ENCODE results near the gene SEZ6L2. TPM values are rescaled to one million over a fixed set of nuclear protein-coding genes. Genes with fewer than 3 reads are reported as not detected.
"Not testable (repeated sequence)": the region's sequence is repeated elsewhere in the genome, so short reads cannot be mapped to it uniquely, and the experiment has no call there.

Gene SEZ6L2
- 0.84 TPM for polyA plus RNA-seq (2013)

DNA sequence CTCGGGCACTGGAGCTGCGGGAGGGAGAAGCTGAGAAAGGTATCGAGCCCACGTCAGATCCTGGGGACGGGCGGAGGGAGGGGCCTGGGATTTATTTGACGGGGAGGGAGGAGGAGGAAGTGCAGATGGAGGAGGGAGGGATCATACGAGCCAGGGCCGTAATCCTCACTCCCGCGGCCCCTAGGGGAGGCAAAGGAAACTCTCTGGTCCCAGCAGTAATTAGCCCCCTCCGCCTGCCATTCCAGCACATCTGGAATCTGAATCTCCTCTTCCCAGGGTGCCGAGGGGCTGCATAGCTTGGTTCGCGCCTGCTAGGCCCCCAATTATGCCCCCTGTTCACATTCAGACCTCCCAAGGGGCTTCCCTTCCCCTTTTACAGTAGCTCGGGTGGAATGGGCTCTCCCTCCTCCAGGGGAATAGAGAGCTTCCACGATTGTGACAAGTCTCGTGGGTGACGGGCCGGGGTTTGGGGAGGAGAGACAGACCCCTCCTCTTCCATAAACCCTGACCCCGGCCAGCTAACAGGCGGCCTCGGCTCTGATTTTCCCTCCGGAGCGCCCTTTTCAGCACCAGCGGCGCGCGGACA is at the start of gene SEZ6L2:
TSS of gene SEZ6L2 (minus strand) at position 35 of the 586 bp plus-strand sequence. CDS start 531 bp downstream, outside the sequence.
- Histone ChIP-seq H3K36me3 (ENCODE audit: control insufficient read depth in 4 of 4, insufficient read depth in 4 of 4, low read length in 3 of 4) (no peaks in the 10 kb centered on the region), H3K4me1 (ENCODE audit: control extremely low read depth in 1 of 4, control insufficient read depth in 4 of 4, insufficient read depth in 4 of 4, low read length in 3 of 4) (peaks cover 0 to 22% (median 15%) of the 10 kb centered on the region in 4 experiments), H3K27me3 (replicated peaks in 2 of 5; ENCODE audit: control insufficient read depth in 4 of 5, insufficient read depth in 5 of 5, low read length in 4 of 5) (peaks cover 0 to 35% (median 11%) of the 10 kb centered on the region in 5 experiments), H3K27ac (ENCODE audit: insufficient read depth in 1 of 2, low read depth in 1 of 2, low read length in 2 of 2, poor library complexity in 1 of 2, severe bottlenecking in 2 of 2) (no peak within 1 kb of the TSS), H3K9me3 (ENCODE audit: control extremely low read depth in 1 of 5, control insufficient read depth in 4 of 5, insufficient read depth in 2 of 5, low read depth in 1 of 5, low read length in 4 of 5) (no peaks in the 10 kb centered on the region), H3K4me3 (ENCODE audit: control insufficient read depth in 1 of 7, extremely low read depth in 1 of 7, insufficient read depth in 4 of 7, low read depth in 2 of 7, low read length in 6 of 7) (peak within 1 kb of the TSS; percentile 35 to 73 (median 64))
- peak; percentile 68 to 72 (median 71) for DNase-seq
- ChIA-PET CTCF (interaction anchor here (0.6 to 2.0 kb wide), 6 partner anchors 11 to 132 kb away, joined by 3 to 7 read pairs (median 4); partner anchors contain the start of gene TLCD3B), POLR2A (interaction anchor here (0.5 kb wide), 1 partner anchor 32 kb away, joined by 3 read pairs; no protein-coding TSS in a partner anchor)
- 0% methylated on average over 22 of the region's 29 CpGs for WGBS (ENCODE audit: insufficient coverage)

DNA sequence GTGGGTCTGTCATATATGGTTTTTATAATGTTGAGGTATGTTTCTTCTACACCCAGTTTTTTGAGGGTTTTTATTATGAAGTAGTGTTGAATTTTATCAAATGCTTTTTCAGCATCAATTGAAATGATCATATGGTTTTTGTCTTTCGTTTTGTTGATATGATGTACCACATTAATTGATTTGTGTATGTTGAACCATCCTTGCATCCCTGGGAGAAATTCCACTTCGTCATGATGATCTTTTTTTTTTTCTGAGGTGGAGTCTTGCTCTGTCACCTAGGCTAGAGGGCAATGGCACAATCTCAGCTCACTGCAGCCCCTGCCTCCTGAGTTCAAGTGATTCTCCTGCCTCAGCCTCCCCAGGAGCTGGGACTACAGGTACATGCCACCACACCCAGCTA is 48.5 kb upstream of the SEZ6L2 start:
- WGBS (ENCODE audit: insufficient coverage), result no CpG with 5 or more reads among the region's 2 CpGs
- H3K9me3 ChIP-seq (ENCODE audit: control extremely low read depth in 1 of 5, control insufficient read depth in 4 of 5, insufficient read depth in 2 of 5, low read depth in 1 of 5, low read length in 4 of 5), result peaks cover 0 to 3% (median 0%) of the 10 kb centered on the region in 5 experiments
- no peaks in the 10 kb centered on the region for H3K36me3 ChIP-seq (ENCODE audit: control insufficient read depth in 4 of 4, insufficient read depth in 4 of 4, low read length in 3 of 4)
- H3K27me3 ChIP-seq (replicated peaks in 2 of 5; ENCODE audit: control insufficient read depth in 4 of 5, insufficient read depth in 5 of 5, low read length in 4 of 5), result no peaks in the 10 kb centered on the region
- H3K4me3 ChIP-seq (ENCODE audit: control insufficient read depth in 1 of 7, extremely low read depth in 1 of 7, insufficient read depth in 4 of 7, low read depth in 2 of 7, low read length in 6 of 7), result no peak overlapping the region
- no peak overlapping the region for H3K27ac ChIP-seq (ENCODE audit: insufficient read depth in 1 of 2, low read depth in 1 of 2, low read length in 2 of 2, poor library complexity in 1 of 2, severe bottlenecking in 2 of 2)
- CTCF ChIA-PET, result interaction anchor here (0.6 to 1.2 kb wide), 3 partner anchors 12 to 27 kb away, joined by 3 to 4 read pairs (median 3); no protein-coding TSS in a partner anchor
- POLR2A ChIA-PET, result no interaction called here
- H3K4me1 ChIP-seq (ENCODE audit: control extremely low read depth in 1 of 4, control insufficient read depth in 4 of 4, insufficient read depth in 4 of 4, low read length in 3 of 4), result peaks cover 3 to 15% (median 8%) of the 10 kb centered on the region in 4 experiments
- DNase-seq, result no peak

DNA sequence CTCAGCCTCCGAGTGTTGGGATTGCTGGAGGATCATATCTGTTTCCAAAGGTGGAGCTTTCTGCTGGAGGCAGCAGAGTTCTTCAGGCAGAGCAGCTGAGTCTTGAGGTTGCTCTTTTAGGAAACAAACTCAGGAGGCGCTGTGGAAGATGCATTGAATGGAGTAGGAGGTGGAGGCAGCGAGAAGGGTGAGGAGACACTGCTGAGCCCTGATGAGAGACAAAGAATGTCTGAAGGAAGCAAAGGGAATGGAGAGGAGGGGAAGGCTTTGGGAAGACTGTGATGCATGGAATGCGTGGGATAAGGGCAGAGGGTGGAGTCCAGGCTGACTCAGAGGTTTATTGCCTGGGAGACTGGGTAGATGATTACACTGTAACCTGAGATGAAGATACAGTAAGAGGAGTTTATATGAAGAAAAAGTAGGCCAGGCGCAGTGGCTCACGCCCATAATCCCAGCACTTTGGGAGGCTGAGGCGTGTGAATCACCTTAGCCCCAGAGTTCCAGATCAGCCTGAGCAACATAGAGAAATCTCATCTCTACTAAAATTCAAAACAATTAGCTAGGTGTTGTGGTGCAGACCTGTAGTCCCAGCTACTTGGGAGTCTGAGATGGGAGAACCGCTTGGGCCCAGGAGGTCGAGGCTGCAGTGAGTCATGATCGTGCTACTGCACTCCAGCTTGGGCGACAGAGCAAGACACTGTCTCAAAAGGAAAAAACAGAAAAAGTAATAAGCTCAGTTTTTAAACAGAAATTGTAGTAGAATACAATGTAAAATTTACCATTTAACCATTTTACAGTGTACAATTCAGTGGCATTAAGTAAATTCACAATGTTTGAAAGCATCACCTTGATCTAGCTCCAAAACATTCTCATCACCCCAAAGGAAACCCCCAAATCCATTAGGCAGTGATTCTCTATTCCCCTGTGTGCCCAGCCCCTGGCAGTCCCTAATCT is 44.8 kb upstream of the SEZ6L2 start:
- Histone ChIP-seq H3K36me3 (ENCODE audit: control insufficient read depth in 4 of 4, insufficient read depth in 4 of 4, low read length in 3 of 4) (no peaks in the 10 kb centered on the region), H3K27me3 (replicated peaks in 2 of 5; ENCODE audit: control insufficient read depth in 4 of 5, insufficient read depth in 5 of 5, low read length in 4 of 5) (no peaks in the 10 kb centered on the region), H3K4me3 (ENCODE audit: control insufficient read depth in 1 of 7, extremely low read depth in 1 of 7, insufficient read depth in 4 of 7, low read depth in 2 of 7, low read length in 6 of 7) (no peak overlapping the region), H3K27ac (ENCODE audit: insufficient read depth in 1 of 2, low read depth in 1 of 2, low read length in 2 of 2, poor library complexity in 1 of 2, severe bottlenecking in 2 of 2) (peak overlapping the region in 1 of 2 experiments; percentile 73), H3K4me1 (ENCODE audit: control extremely low read depth in 1 of 4, control insufficient read depth in 4 of 4, insufficient read depth in 4 of 4, low read length in 3 of 4) (peaks cover 5 to 19% (median 10%) of the 10 kb centered on the region in 4 experiments), H3K9me3 (ENCODE audit: control extremely low read depth in 1 of 5, control insufficient read depth in 4 of 5, insufficient read depth in 2 of 5, low read depth in 1 of 5, low read length in 4 of 5) (peaks cover 0 to 4% (median 0%) of the 10 kb centered on the region in 5 experiments)
- no peak for DNase-seq
- 100% methylated on average over 7 of the region's 11 CpGs for WGBS (ENCODE audit: insufficient coverage)
- POLR2A ChIA-PET, result interaction anchor here (1.7 kb wide), 1 partner anchor 18 kb away, joined by 6 read pairs; the partner anchor contains the start of gene KCTD13
- CTCF ChIA-PET, result interaction anchor here (0.7 to 2.2 kb wide), 4 partner anchors 18 to 62 kb away, joined by 3 to 6 read pairs (median 4); partner anchors contain the start of gene TAOK2

DNA sequence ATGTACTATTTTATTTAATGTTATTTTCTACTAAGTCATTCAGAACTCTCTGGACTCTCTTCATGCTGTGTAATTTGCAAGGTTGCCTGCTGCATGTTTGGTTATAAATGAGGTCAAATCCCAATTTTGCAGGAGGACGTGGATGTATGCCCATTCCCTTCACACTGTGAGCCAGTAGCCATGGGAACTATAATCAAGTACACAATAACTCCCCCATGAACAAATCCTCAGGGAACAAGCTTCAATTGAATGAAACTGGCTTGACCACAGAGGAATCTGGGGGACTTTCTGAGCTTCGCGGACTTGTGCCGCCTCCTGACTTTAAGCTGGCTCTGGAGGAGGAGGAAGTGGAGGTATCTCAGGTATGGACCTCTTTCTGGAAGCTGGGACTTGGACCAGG is 41.3 kb upstream of the SEZ6L2 start:
- no peaks in the 10 kb centered on the region for H3K27me3 ChIP-seq (replicated peaks in 2 of 5; ENCODE audit: control insufficient read depth in 4 of 5, insufficient read depth in 5 of 5, low read length in 4 of 5)
- H3K27ac ChIP-seq (ENCODE audit: insufficient read depth in 1 of 2, low read depth in 1 of 2, low read length in 2 of 2, poor library complexity in 1 of 2, severe bottlenecking in 2 of 2), result no peak overlapping the region
- 80% methylated on average over 3 of the region's 4 CpGs for WGBS (ENCODE audit: insufficient coverage)
- peaks cover 0 to 4% (median 0%) of the 10 kb centered on the region in 5 experiments for H3K9me3 ChIP-seq (ENCODE audit: control extremely low read depth in 1 of 5, control insufficient read depth in 4 of 5, insufficient read depth in 2 of 5, low read depth in 1 of 5, low read length in 4 of 5)
- DNase-seq, result no peak
- POLR2A ChIA-PET, result no interaction called here
- H3K36me3 ChIP-seq (ENCODE audit: control insufficient read depth in 4 of 4, insufficient read depth in 4 of 4, low read length in 3 of 4), result no peaks in the 10 kb centered on the region
- peaks cover 5 to 19% (median 10%) of the 10 kb centered on the region in 4 experiments for H3K4me1 ChIP-seq (ENCODE audit: control extremely low read depth in 1 of 4, control insufficient read depth in 4 of 4, insufficient read depth in 4 of 4, low read length in 3 of 4)
- CTCF ChIA-PET, result interaction anchor here (0.6 to 1.8 kb wide), 5 partner anchors 13 to 53 kb away, joined by 3 to 4 read pairs (median 3); partner anchors contain the start of gene KCTD13
- H3K4me3 ChIP-seq (ENCODE audit: control insufficient read depth in 1 of 7, extremely low read depth in 1 of 7, insufficient read depth in 4 of 7, low read depth in 2 of 7, low read length in 6 of 7), result no peak overlapping the region

DNA sequence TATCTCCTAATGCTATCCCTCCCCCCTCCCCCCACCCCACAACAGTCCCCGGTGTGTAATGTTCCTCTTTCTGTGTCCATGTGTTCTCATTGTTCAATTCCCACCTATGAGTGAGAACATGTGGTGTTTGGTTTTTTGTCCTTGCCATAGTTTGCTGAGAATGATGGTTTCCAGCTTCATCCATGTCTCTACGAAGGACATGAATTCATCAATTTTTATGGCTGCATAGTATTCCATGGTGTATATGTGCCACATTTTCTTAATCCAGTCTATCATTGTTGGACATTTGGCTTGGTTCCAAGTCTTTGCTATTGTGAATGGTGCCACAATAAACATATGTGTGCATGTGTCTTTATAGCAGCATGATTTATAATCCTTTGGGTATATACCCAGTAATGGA is 32.4 kb upstream of the SEZ6L2 start:
- POLR2A ChIA-PET; H3K36me3 ChIP-seq (ENCODE audit: control insufficient read depth in 4 of 4, insufficient read depth in 4 of 4, low read length in 3 of 4); H3K27ac ChIP-seq (ENCODE audit: insufficient read depth in 1 of 2, low read depth in 1 of 2, low read length in 2 of 2, poor library complexity in 1 of 2, severe bottlenecking in 2 of 2); H3K9me3 ChIP-seq (ENCODE audit: control extremely low read depth in 1 of 5, control insufficient read depth in 4 of 5, insufficient read depth in 2 of 5, low read depth in 1 of 5, low read length in 4 of 5); H3K27me3 ChIP-seq (replicated peaks in 2 of 5; ENCODE audit: control insufficient read depth in 4 of 5, insufficient read depth in 5 of 5, low read length in 4 of 5); H3K4me1 ChIP-seq (ENCODE audit: control extremely low read depth in 1 of 4, control insufficient read depth in 4 of 4, insufficient read depth in 4 of 4, low read length in 3 of 4); DNase-seq; H3K4me3 ChIP-seq (ENCODE audit: control insufficient read depth in 1 of 7, extremely low read depth in 1 of 7, insufficient read depth in 4 of 7, low read depth in 2 of 7, low read length in 6 of 7): not testable (repeated sequence)
- CTCF ChIA-PET, result interaction anchor here (0.9 to 1.0 kb wide), 2 partner anchors 30 to 58 kb away, joined by 3 to 4 read pairs; partner anchors contain the start of gene TMEM219
- WGBS (ENCODE audit: insufficient coverage), result no CpG with 5 or more reads among the region's 2 CpGs

DNA sequence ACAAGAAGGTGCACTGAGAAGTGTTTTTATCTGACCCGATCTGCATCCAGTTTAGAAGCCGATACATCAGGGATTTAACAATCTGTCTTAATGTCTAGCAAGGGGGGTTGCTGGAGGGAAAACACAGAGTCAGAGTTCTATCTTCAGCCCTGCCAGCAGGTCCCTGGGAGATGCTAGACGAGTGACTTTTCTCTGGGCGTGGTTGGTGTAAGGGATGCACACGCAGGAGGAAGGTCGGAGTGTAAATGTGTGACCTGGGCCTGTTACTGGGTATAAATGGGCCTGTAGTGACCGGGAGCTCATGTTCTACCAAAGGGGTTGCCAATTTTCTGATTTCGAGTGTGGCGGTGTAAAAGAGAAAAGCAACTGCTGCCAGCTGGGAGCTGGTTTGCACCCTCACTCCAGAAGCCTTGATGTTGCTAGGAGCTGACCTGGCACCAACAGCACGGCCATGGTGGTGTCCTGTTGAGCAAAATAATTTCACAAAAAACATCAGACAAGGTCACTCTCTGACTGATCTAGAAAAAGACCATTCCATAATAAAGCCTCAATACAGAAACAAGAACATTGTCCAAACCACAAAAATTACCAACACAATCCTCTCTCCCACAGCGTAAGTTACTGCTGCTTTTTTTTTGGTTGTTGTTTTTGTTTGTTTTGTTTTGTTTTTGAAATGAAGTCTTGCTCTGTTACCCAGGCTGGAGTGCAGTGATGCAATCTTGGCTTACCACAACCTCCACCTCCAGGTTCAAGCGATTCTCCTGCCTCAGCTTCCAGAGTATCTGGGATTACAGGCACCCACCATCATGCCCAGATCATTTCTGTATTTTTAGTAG is 27.9 kb upstream of the SEZ6L2 start:
- Histone ChIP-seq H3K9me3 (ENCODE audit: control extremely low read depth in 1 of 5, control insufficient read depth in 4 of 5, insufficient read depth in 2 of 5, low read depth in 1 of 5, low read length in 4 of 5) (no peaks in the 10 kb centered on the region), H3K27me3 (replicated peaks in 2 of 5; ENCODE audit: control insufficient read depth in 4 of 5, insufficient read depth in 5 of 5, low read length in 4 of 5) (no peaks in the 10 kb centered on the region), H3K4me1 (ENCODE audit: control extremely low read depth in 1 of 4, control insufficient read depth in 4 of 4, insufficient read depth in 4 of 4, low read length in 3 of 4) (peaks cover 0 to 20% (median 17%) of the 10 kb centered on the region in 4 experiments), H3K4me3 (ENCODE audit: control insufficient read depth in 1 of 7, extremely low read depth in 1 of 7, insufficient read depth in 4 of 7, low read depth in 2 of 7, low read length in 6 of 7) (peak overlapping the region in 5 of 7 experiments; percentile 55 to 95 (median 92)), H3K36me3 (ENCODE audit: control insufficient read depth in 4 of 4, insufficient read depth in 4 of 4, low read length in 3 of 4) (peaks cover 2 to 11% (median 7%) of the 10 kb centered on the region in 4 experiments), H3K27ac (ENCODE audit: insufficient read depth in 1 of 2, low read depth in 1 of 2, low read length in 2 of 2, poor library complexity in 1 of 2, severe bottlenecking in 2 of 2) (no peak overlapping the region)
- DNase-seq, result no peak
- WGBS (ENCODE audit: insufficient coverage), result 91% methylated on average over 9 of the region's 12 CpGs
- POLR2A ChIA-PET, result interaction anchor here (1.8 kb wide), 1 partner anchor 16 kb away, joined by 6 read pairs; no protein-coding TSS in a partner anchor
- CTCF ChIA-PET, result interaction anchor here (0.9 to 2.4 kb wide), 6 partner anchors 13 to 77 kb away, joined by 3 to 12 read pairs (median 4); partner anchors contain the start of gene TMEM219
